GM12874 (cell line): Measurements from ENCODE around the gene FRMPD1.

ENCODE experiments used
- CTCF ChIP-seq: IDR thresholded peaks from 2 replicates; pipeline ENCODE4 v1.5.1; 2011; ENCODE audit warnings: low read depth, mild to moderate bottlenecking, control low read depth, low read length, moderate library complexity; ENCODE audit not compliant: insufficient read depth

The FRMPD1 gene

GRCh38 chr9:37682951-37683350, 32.2 kb downstream of the FRMPD1 start:
- TF ChIP-seq CTCF, result no peak

GRCh38 chr9:37683531-37684371, 33.0 kb downstream of the FRMPD1 start:
- TF ChIP-seq CTCF, result no peak

GRCh38 chr9:37692622-37693221, 42.0 kb downstream of the FRMPD1 start:
- no peak for TF ChIP-seq CTCF

- TF ChIP-seq CTCF, result no peak
Measured at GRCh38 chr9:37693260-37693659, 42.5 kb downstream of the FRMPD1 start.

GRCh38 chr9:37694355-37694754, 43.6 kb downstream of the FRMPD1 start:
- no peak for TF ChIP-seq CTCF

- TF ChIP-seq CTCF, result no peak
Measured at GRCh38 chr9:37696528-37696927, 45.8 kb downstream of the FRMPD1 start.

- TF ChIP-seq CTCF, result no peak
Measured at GRCh38 chr9:37700131-37700530, 49.4 kb downstream of the FRMPD1 start.
